WTC11 (cell line): ENCODE data around the gene GPAT2.

Experiments used
- ATF6 ChIP-seq: sonication (generic); formaldehyde crosslinking; IDR thresholded peaks from 2 replicates; pipeline ENCODE4 v1.8.1; 2023; ENCODE audit warnings: mild to moderate bottlenecking, missing genetic modification reagents
- CTCF ChIP-seq: fragments of 200-600 bp; IDR thresholded peaks from 2 replicates; pipeline ENCODE4 v1.8.0; 2022; ENCODE audit warnings: antibody characterized with exemption
- E2F1 ChIP-seq: sonication (generic); formaldehyde crosslinking; IDR thresholded peaks from 2 replicates; pipeline ENCODE4 v1.8.0; 2022; ENCODE audit warnings: mild to moderate bottlenecking, missing genetic modification reagents
- ESRRA ChIP-seq: sonication (generic); formaldehyde crosslinking; IDR thresholded peaks from 2 replicates; pipeline ENCODE4 v1.8.1; 2022; ENCODE audit warnings: mild to moderate bottlenecking, missing genetic modification reagents, borderline replicate concordance
- HMGA2 ChIP-seq: fragments of 250-450 bp; sonication (Bioruptor Pico); IDR thresholded peaks from 2 replicates; pipeline ENCODE4 v1.4.0; 2021; ENCODE audit warnings: mild to moderate bottlenecking, moderate library complexity
- IRF2 ChIP-seq: sonication (generic); formaldehyde crosslinking; IDR thresholded peaks from 2 replicates; pipeline ENCODE4 v1.8.0; 2022; ENCODE audit warnings: low read depth, missing genetic modification reagents, borderline replicate concordance
- NR1H2 ChIP-seq: sonication (generic); formaldehyde crosslinking; IDR thresholded peaks from 2 replicates; pipeline ENCODE4 v1.9.0; 2021; ENCODE audit warnings: mild to moderate bottlenecking, moderate library complexity, missing genetic modification reagents
- SP1 ChIP-seq: sonication (generic); formaldehyde crosslinking; conservative IDR thresholded peaks from 2 replicates; pipeline ENCODE4 v1.8.1; 2022; ENCODE audit warnings: missing genetic modification reagents
- USF1 ChIP-seq: sonication (generic); formaldehyde crosslinking; IDR thresholded peaks from 2 replicates; pipeline ENCODE4 v1.8.0; 2022; ENCODE audit warnings: mild to moderate bottlenecking, missing genetic modification reagents
- ZNF121 ChIP-seq: sonication (generic); formaldehyde crosslinking; IDR thresholded peaks from 2 replicates; pipeline ENCODE4 v1.8.0; 2023; ENCODE audit warnings: missing genetic modification reagents
- ZNF396 ChIP-seq: fragments of 250-450 bp; sonication (Bioruptor Pico); IDR thresholded peaks from 2 replicates; pipeline ENCODE4 v1.8.0; 2021; ENCODE audit warnings: mild to moderate bottlenecking, moderate library complexity, borderline replicate concordance

- no peak for TF ChIP-seq USF1 (CRISPR knock-in tag)
- TF ChIP-seq ZNF396 (CRISPR knock-in tag), result no peak
- TF ChIP-seq CTCF, result no peak
- TF ChIP-seq IRF2 (CRISPR knock-in tag), result no peak
- TF ChIP-seq ZNF121 (CRISPR knock-in tag), result no peak
- TF ChIP-seq ATF6, result no peak
- TF ChIP-seq NR1H2 (CRISPR knock-in tag), result no peak
- no peak for TF ChIP-seq HMGA2
- TF ChIP-seq E2F1, result no peak
- no peak for TF ChIP-seq ESRRA (CRISPR knock-in tag)
- no peak for TF ChIP-seq SP1 (CRISPR knock-in tag)
Observed at GRCh38 chr2:96024336-96025193, 10.2 kb downstream of the GPAT2 start.
